Stimulated activated CD8-positive, alpha-beta memory T cell treated with anti-CD3 and anti-CD28 coated beads, Interleukin-15, amount 100 ng/mL, for 48 hours (primary cell): ENCODE measurements around the gene NTN5.
A peak's percentile ranks its signal among the peaks of the same experiment; 100 is the strongest.
"Not testable (repeated sequence)": the region's sequence is repeated elsewhere in the genome, so short reads cannot be mapped to it uniquely, and the experiment has no call there.

Experiments
- DNase-seq, 2 donors: peaks; one replicate each; pipeline ENCODE4 v3.0.0-alpha.2; 2020; ENCODE audit warnings: low read depth in 2 of 2

NTN5 gene

DNA sequence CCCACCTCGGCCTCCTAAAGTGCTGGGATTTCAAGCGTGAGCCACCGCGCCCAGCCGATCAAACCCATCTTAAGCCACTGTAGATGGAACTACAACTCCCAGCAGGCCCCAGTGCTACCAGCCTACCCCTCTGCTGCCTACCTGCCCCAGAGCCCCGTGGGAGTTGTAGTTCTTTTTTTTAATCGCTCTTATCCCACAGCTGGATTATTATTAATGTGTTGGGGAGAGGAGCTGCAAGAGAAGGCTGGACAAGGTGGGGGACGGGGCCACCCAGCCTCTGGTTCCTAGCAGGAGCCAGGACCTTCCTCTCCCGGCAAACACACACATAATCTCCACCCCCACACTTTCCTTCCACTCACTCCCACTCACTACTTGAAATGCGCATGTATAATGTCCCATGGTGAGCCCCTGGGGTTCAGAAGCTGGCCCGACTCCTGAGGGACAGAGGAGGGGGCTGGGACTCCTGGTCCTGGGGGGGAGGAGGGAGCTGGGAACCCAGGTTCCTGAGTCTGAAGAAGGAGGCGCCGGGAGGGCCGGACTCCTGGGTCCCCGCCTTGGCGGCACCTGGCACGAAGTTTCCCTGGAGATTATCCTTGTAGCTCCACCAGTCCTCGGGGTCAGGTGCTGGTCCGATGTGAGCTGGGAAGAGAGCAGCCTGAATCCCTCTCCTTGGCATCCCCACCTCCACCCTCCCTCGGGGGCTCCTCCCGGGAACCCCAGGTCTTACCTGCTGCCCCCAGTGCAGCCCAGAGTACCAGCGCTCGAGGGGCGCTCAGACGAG lies 27.8 kb downstream of the NTN5 start:
- peak; percentile 62 to 65 for DNase-seq

DNA sequence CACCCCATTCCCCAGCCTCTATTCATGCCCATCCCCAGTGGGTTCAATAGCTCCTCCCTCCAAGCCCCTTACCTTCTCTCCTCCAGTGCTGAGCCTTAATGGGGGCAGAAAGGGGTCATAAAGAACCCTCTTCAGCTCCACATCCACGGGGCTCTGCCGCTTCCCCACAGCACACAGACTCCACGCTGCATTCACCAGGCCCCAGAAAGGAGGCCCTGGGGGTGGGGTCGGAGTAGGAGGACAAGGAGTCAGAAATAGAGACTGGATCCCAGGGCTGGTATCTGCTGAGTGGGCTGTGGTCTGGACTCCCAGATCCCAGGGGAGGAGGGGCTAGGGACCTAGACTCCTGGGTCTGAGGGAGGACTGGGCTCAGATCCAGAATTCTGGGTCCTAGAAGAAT lies 28.5 kb downstream of the NTN5 start:
- DNase-seq = no peak

DNA sequence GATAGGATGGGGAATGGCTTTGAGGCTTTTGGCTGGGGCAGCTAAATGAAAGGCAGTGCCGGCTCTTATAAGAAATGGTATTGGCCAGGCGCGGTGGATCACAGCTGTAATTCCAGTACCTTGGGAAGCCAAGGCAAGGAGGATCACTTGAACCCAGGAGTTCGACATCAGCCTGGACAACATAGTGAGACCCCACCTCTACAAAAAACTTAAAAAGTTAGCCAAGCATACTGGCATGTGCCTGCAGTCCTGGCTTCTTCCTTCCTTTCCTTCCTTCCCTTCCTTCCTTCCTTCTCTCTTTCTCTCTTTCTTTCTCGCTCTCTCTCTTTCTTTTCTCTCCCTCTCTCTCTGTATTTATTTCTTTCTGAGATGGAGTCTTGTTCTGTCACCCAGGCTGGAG lies 30.0 kb downstream of the NTN5 start:
- no peak for DNase-seq

DNA sequence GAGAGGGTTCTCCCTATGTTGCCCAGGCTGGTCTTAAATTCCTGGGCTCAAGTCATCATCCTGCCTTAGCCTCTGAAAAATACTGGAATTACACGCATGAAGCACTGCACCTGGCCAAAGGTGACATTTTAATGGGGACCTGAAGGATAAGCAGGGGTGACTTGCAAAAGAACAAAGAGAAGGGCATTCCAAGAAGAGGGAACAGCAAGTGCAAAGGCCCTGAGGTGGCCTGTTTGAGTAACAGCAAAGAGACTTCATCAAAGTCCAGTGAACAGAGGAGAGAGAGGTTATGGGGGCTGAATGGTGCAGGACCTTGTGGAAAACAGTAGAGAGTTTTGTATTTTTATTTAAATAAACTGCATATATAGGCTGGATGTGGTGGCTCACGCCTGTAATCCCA lies 31.0 kb downstream of the NTN5 start:
- no peak for DNase-seq

DNA sequence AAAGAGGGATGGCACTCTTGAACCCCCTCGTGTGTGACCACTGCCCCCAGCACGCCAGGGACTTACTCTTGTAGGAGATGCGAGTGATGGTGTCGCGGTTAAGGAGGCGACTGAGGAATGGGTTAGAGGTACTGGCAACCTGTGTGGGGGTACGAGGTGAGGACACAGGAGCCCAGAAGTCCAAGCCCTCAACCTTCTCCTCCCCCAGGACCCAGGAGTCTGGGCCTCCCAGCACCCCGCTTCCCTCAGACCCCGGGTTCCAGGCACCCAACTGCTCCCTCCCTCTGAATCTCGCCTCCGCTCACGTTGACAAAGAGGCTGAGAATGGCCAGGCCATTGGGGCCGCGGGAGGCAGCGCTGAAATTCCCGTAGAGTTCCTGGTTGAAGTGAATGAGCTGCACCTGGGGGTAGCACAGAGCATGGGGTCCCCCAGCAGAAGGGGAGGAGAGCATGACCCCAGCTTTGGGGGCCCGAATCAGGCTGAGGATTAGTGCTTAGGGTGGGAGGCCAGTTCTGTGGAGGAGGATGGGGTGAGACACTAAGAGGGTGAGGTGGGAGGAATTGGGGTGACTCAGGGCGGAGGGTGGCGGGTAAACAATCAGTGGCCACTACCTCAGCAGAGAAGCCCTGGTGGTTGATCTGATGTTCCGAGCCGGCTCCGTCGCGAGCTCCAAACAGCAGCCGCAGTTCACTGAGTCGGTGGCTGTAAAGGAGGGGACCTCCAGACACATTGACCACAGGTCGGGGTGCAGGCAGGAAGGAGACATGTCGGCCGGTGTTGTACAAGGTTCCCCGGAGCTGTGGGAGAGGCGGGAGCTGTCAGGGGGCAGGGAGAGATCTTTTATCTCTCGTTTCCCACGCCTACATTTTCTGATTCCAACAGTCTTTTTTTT lies 33.1 kb downstream of the NTN5 start:
- no peak for DNase-seq

DNA sequence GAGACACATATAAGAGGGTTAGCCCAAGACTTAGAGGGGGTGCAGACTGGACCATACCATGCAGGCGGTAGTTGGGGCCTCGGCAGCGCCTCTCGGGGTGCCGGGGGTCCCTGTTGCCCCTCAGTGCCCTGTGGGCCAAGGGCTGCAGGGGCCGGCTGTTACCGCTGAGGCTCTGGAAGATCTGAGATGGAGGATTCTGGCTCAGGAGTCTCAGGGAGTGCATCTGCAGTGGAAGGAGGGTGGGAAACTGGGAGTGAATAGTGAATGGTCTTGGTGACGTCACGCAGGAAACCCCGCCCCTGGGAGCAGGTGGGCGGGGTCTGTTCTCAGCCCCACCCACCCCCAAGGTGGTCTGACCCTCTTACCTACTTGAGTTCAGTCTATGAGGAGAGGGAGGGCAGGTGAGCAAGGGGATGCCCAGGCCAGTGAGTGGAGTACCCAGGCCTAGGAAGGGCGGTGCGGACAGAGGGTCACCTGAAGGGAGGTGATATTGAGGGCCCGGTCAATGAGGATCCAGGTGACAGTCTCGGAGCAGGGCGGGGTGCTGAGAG lies 33.9 kb downstream of the NTN5 start:
- DNase-seq = no peak

DNA sequence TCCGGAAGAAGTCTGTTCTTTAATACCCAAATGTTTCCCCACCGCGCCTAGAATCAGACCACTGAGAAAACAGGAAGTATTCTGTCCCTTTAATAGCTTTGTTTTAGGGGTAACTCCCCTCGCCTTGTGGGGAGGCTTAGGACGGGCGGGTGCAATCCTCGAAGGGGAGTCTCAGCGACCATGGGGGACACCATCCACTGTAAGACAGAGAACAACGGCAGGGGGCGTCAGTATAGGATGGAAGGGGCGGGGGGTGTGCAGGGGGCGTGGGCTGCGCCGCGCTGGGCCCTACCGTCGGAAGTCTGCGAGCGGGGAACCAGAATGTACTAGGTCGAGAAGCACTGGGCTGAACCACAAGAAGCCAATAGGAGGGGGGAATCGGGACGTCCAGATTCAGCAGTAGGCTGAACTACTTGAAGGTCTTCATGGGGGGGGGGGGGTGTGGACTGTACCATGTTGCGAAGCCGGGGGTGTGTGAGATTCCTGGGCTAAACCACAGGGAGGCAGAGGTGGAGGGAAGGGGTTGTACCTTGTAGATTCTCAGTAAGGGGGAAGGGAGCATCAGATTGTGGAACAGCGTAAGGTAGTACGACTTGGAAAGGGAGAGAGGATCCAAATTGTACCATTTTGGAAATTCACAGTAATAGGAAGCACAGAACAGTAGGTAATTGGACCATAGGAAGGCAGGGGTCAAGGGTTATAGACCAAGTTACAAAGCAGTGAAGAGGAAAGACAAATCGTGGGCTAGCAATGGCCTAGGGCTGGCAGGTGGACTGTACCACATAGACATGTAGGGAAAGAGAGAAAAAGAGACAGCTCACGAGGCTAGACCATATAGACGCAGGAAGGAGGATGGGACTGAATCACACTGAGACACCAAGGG lies 34.6 kb downstream of the NTN5 start:
- peak in 1 of 2 donors; percentile 66 for DNase-seq

DNA sequence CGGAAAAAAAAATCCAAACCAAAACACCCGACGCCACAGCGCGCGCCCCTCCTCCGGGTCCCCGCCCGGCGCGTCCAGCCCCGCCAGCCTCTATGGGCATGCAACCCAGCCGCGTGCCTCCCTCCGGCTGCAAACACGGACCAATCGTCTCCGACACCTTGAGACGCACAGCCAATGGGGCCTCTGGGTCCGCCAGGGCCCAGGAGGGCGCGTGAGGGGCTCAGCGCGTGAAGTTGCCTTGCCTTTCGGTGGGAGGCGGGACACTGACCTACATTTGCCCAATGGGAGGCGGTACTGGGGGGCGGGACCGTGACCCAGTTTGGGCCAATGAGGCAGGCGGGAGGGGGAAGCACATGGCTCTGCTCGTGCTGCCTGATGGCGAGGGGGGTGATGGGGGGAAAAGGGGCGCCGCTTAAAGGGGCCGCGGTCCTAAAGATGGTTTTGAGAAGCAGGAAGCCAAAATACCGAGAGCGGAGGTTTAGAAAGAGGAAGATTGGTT lies 35.3 kb downstream of the NTN5 start:
- peak; percentile 98 to 99 for DNase-seq

DNA sequence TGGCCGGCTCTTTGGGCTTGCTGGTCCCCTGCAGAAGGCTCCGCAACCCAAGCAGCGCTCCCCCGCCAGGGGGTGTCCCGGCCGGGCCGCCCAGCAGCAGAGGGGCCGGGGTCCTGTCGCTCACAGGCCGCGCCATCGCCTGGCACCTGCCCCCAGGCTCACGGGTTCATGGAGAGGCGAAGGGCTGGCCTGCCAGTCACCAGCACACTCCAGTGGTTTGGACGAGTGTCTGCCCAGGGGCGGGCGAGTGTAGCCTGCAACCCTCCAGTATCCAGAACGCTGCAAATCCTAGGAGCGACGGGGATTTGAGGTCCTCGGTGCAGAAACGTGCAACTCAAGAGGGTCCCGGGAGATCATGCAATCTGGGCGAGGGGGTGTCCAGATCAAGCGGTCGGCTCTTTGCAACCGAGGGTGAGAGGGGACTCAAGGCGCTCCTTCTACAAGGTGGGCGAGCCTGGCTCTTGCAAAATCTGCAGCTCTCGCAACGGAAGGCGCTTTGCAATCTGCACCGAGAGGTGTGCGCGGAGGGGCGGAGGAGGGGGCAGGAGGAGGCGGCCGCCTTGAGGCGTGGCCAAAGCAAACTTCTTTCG lies 35.9 kb downstream of the NTN5 start, which contains the start of gene DBP:
Gene DBP (minus strand): TSS at position 521 of the 590 bp plus-strand sequence. CDS start 385 bp downstream, at position 136.
- DNase-seq = no peak

DNA sequence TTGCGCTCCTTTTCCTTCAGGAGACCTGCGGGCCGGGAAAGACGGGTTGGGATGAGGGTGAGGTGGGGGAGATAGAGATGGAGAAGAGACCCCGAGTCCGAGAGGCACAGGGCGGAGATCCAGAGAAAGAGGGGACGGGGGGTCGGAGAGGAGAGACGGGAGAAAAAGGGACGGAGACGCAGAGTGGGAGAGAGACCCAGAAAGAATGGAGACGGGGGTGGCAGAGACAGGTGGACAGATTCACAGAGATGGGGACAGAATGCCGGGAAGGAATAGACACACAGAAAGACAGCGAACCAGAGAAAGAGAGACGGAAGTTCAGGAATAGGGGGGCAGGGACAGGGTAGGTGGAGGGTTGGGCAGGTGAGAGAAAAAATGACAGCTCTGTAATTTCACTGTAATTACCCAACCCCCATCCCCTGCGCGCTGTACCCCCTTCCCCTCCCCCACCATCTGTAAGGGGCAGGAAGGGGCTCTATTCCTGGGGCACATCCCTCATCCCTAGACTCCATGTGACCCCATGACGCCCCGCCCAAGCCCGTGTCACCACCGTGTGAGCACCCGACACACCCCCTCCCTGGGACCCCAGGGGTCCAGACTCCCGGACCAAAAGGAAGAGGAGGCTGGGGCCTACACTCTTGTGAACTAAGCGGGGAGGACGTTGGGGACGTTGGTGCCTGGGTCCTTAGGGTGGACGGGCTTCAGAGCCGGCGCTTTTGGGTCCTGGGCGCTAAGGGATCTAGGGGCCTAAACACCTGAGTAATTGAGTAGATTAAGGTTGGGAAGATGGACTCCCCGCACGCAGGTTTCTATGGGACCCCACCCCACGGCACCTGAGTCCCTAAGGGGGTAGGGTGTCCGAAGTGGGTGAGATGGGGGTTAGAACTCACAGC lies 36.6 kb downstream of the NTN5 start:
- no peak for DNase-seq

DNA sequence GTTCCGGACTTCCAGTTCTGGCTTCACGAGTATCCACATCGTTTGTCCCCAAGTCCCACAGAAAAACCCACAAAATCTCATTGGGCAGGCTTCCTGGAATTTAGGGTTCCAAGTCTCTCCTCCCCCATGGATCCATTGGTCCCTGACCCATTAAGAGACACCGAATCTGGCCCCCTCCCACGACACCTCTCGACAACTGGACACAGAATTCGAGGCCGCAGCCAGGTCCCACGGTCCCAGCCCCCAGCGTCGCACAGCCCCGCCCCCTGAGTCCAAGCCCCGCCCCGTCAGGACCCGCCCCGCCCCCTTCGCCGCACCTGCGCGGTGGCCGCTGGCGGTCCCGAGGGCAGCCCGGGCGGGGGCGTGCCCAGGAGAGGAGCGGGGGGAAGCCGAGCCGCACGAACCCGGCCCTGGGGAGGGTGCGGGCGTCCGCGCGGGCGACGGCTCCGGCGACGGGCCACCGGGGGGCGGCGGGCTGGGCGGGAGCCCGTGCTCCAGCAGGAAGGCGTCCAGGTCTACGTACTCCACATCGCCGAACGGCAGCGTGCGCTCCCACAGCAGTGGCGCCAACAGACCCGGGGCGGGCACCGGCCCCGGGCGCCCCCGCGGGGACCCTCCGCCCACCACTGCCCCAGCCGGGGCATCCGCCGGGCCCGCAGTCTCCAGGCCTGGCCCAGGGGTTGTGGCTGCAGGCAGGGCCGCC lies 37.4 kb downstream of the NTN5 start:
- peak; percentile 64 to 67 for DNase-seq

DNA sequence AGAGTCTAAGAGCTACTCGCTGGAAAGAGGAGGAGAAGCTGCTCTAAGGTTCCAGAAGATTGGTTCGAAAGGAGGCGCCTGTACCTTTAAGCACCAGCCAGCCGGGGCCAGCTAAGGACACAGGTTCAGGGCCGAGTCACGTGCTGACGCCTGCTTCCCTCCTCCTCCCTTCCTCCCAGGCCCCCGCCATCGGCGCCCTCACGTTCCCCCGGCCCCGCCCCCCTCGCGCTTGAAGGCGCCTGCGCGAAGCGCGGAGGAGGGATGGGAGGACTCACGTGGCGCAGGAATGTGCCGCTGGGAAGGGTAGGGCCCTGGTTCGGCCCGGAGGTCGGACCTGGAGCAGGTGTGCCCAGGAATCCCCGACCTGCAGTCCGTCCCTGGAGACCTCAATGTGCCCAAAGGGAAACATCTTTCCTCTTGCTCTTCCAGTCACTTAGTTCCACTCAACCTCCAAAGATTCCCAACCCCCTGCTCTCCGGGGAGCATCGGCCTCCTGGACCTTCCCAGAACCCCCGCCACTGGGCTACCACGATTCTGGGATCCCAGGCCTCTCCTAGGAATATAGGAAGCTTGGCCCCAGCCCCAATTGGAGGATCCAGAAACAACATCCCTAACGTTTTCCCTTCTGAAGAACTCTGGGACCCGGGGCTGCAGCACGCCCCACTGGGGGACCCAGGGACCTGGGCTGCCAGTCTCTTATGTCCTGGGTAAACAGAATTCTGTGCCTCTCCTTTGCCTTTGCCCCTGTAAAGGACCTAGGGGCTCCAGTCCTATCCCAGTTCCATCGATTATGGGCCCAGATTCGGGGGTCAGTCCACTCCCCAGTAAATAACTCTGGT lies 38.2 kb downstream of the NTN5 start:
- peak; percentile 89 to 91 for DNase-seq

DNA sequence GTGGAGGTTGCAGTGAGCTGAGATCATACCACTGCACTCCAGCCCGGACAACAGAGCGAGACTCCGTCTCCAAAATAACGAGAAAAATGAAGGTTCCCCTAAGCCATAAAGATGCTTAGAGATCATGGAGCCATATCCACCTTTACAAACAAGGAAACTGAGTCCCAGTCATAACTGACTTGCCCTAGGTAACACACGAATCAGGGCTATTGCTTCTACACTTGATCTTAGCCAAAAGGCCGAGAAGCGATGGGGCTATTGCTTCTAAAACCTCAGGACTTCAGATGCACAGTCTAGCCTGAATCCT lies 38.8 kb downstream of the NTN5 start:
- no peak for DNase-seq

DNA sequence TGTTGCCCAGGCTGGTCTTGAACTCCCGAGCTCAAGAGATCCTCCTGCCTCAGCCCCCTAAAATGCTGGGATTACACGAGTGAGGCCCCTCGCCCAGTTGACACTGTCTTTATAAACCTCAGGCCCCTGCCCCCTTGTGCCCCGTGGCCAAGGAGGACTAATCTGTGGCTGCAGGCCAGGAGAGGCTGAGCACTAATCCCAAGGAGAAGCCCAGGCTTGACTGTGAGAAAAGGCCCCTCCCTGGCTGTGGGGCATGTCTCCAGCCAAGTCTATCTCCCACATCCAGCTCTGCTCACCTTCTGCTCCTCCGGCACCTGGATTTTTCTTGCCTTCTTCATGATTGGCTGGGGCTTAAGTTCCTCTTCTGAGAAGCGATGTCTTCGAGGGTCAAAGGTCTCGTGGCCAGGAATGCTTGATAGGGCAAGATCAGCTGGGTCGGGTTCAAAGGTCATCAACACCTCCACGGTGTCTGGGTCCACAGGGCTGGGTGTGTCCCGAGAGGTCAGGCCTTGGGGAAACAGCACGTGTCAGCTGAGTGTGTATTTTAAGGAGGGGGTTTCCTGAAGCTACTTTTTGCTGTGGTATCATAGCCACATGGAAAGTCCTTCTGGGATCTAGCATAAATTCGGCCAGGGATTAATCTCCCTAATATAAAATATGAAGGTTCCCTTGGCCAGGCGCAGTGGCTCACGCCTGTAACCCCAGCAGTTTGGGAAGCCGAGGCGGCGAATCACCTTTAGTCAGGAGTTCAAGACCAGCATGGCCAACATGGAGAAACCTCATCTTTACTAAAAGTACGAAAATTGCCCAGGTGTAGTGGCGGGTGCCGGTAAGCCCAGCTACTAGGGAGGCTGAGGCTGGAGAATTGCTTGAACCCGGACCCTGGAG lies 39.4 kb downstream of the NTN5 start:
- DNase-seq = no peak

DNA sequence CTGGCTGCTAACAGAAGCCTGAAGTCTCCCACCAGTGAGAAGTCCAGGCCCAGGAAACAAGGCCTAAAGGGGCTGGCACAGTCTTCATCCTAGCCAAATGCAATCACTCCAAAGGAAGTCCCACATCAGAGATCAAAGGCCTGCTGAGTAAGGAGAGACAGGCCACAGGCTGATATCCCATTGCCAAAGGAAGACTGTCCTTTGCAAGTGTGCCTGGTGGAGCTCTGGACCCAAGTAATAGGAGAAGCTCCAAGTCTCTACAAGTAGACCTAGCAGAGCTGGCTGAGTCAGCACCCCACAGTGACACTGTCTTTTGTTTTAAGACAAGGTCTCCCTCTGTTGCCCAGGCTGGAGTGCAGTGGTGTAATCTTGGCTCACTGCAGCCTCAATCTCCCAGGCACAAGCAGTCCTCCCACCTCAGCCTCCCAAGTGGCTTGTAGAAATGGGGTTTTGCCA lies 40.1 kb downstream of the NTN5 start:
- no peak for DNase-seq

DNA sequence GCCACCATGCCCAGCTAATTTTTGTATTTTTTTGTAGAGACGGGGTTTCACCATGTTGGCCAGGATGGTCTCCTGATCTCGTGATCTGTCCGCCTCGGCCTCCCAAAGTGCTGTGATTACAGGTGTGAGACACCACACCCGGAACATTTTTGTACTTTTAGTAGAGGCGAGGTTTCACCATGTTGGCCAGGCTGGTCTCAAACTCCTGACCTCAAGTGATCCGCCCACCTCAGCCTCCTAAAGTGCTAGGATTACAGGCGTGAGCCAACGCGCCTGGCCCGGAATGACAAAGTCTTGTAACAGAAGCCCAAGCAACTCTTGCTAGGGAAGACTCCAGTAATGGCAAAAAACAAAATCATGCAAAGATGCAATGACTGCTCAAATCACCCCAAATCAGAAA lies 40.5 kb downstream of the NTN5 start:
- DNase-seq = not testable (repeated sequence)

DNA sequence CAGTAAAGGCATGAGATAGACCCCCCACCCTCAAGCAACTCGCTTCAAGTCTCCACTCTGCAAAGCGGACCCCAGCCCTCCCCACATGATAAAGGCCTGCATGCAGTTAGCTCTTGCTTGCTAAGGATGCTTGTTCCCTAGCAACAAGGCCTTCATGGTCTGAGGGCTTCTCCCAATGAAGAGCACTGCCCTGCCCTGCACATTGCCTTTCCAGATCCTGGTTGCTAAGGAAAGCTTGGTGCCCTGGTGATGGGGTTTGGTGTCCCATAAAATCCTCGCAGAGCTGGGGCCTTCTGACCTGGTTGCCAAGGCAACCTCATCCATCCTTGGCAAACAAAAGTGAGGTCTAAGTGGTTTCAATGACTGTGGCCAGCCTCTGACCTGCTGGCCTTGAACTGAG lies 41.6 kb downstream of the NTN5 start:
- DNase-seq = no peak
